SU-DHL-6 (cell line): Measurements from ENCODE around the gene ATRIP.

Experiments
- H2AFZ ChIP-seq: fragments of 200-600 bp; sonication (generic); 2 replicates; pipeline ENCODE4 v1.6.1; 2014; ENCODE audit warnings: low read depth, mild to moderate bottlenecking, moderate library complexity, mixed read lengths, antibody characterized with exemption, low read length; ENCODE audit not compliant: severe bottlenecking
- H3F3A ChIP-seq: fragments of 200-600 bp; shearing (Covaris generic); 2 replicates; pipeline ENCODE4 v1.6.0; 2016; ENCODE audit warnings: antibody characterized with exemption, mild to moderate bottlenecking; ENCODE audit not compliant: insufficient read depth
- H3K27ac ChIP-seq: fragments of 200-600 bp; sonication (generic); 2 replicates; pipeline ENCODE4 v1.5.1; 2016; ENCODE audit warnings: low read depth, mild to moderate bottlenecking, low read length, moderate library complexity, mixed read lengths
- H3K27me3 ChIP-seq: fragments of 200-600 bp; sonication (generic), shearing (Covaris generic); 2 replicates; pipeline ENCODE4 v1.6.0; 2014; ENCODE audit warnings: mild to moderate bottlenecking, low read length
- H3K36me3 ChIP-seq: fragments of 200-600 bp; sonication (generic); 2 replicates; pipeline ENCODE4 v1.6.1; 2014; ENCODE audit warnings: mild to moderate bottlenecking, low read length, mixed read lengths
- H3K4me2 ChIP-seq: fragments of 300-600, 200-600 bp; shearing (Covaris generic), sonication (generic); 2 replicates; pipeline ENCODE4 v1.6.0; 2014; ENCODE audit warnings: low read length, low read depth, mild to moderate bottlenecking; ENCODE audit not compliant: poor library complexity, severe bottlenecking
- H3K4me3 ChIP-seq: fragments of 200-600 bp; sonication (generic); 2 replicates; pipeline ENCODE4 v1.5.1; 2014; ENCODE audit warnings: antibody characterized with exemption, low read length, mild to moderate bottlenecking, mixed read lengths; ENCODE audit not compliant: insufficient read depth, poor library complexity, severe bottlenecking
- H3K79me2 ChIP-seq: fragments of 200-600 bp; sonication (generic); 2 replicates; pipeline ENCODE4 v1.6.1; 2014; ENCODE audit warnings: mild to moderate bottlenecking, low read length, moderate library complexity; ENCODE audit not compliant: insufficient read depth
- H3K9ac ChIP-seq: fragments of 200-600 bp; sonication (generic); 2 replicates; pipeline ENCODE4 v1.7.0; 2014; ENCODE audit warnings: mild to moderate bottlenecking, low read length
- H3K9me2 ChIP-seq: fragments of 200-600 bp; sonication (generic); replicated peaks from 2 replicates; pipeline ENCODE4 v1.6.1; 2014; ENCODE audit warnings: low read length; ENCODE audit not compliant: insufficient read depth
- H3K9me3 ChIP-seq: fragments of 200-600 bp; sonication (generic); 2 replicates; pipeline ENCODE4 v1.6.1; 2014; ENCODE audit warnings: low read length, mixed read lengths; ENCODE audit not compliant: insufficient read depth
- H4K20me1 ChIP-seq: fragments of 200-600 bp; sonication (generic); 2 replicates; pipeline ENCODE4 v1.6.1; 2014; ENCODE audit warnings: low read depth, mild to moderate bottlenecking, antibody characterized with exemption, low read length, moderate library complexity, mixed read lengths
- CTCF ChIP-seq: fragments of 200-600 bp; sonication (generic); IDR thresholded peaks from one replicate; pipeline ENCODE4 v1.5.1; 2017; ENCODE audit warnings: antibody characterized with exemption, mild to moderate bottlenecking, low read length, moderate library complexity; ENCODE audit not compliant: insufficient read depth, poor library complexity, severe bottlenecking
- EZH2phosphoT487 ChIP-seq: fragments of 200-600 bp; sonication (generic), shearing (Covaris generic); conservative IDR thresholded peaks from 2 replicates; pipeline ENCODE4 v1.6.1; 2018; ENCODE audit warnings: mild to moderate bottlenecking, antibody characterized with exemption, low read length, moderate library complexity, mixed read lengths

The ATRIP gene

GRCh38 chr3:48433472-48434118 is 12.9 kb upstream of the ATRIP start:
- Histone ChIP-seq H3K9me2 (no peaks in the 10 kb centered on the region), H3F3A (peaks cover 13% of the 10 kb centered on the region), H3K4me2 (no peak overlapping the region), H4K20me1 (no peaks in the 10 kb centered on the region), H3K9me3 (no peaks in the 10 kb centered on the region), H2AFZ (no peak overlapping the region), H3K9ac (no peak overlapping the region), H3K79me2 (no peaks in the 10 kb centered on the region), H3K27me3 (no peaks in the 10 kb centered on the region), H3K4me3 (no peak overlapping the region), H3K27ac (no peak overlapping the region), H3K36me3 (no peaks in the 10 kb centered on the region)
- TF ChIP-seq EZH2phosphoT487 (no peak), CTCF (no peak)

DNA sequence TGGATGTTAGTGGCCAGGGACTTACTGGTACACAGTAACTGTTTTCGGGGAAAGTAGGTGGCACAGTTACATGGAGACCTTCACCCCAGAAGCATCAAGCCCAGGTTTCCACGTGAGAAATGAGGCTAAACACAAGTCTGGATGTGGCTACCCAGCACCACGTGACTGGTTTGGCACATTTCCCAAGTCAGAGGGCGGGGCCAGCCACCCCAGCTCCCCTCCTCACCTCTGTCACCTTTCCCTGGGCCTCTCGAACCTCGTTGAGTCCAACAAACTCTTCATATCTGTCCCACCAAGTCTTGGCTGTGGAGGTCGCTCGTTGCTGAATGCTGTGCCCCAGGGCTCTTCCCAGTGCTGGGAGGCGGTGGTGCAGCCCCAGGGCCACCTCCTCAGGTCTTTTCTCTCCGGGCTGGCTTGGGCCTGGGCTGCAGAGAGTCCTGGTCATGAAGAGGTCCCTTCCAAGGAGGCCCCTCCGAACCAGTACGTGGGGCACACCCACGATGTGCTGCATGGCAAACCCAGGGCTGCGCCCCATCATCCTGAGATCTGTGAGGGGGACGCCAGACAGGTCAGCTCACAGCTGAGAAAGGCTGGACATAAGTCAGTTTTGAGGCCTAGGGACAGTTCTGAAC is 11.8 kb upstream of the ATRIP start:
- Histone ChIP-seq H4K20me1 (no peaks in the 10 kb centered on the region), H3F3A (peaks cover 15% of the 10 kb centered on the region), H2AFZ (no peak overlapping the region), H3K4me2 (no peak overlapping the region), H3K79me2 (peaks cover 4% of the 10 kb centered on the region; the same call in 1 of the 2 replicates), H3K9me2 (no peaks in the 10 kb centered on the region), H3K36me3 (no peaks in the 10 kb centered on the region), H3K27ac (no peak overlapping the region), H3K9me3 (no peaks in the 10 kb centered on the region), H3K27me3 (no peaks in the 10 kb centered on the region), H3K4me3 (no peak overlapping the region), H3K9ac (no peak overlapping the region)
- no peak for TF ChIP-seq CTCF
- TF ChIP-seq EZH2phosphoT487, result no peak

- TF ChIP-seq EZH2phosphoT487, result no peak
- TF ChIP-seq CTCF, result no peak
- H3K36me3 ChIP-seq, result no peaks in the 10 kb centered on the region
- no peak overlapping the region for H3K4me2 ChIP-seq
- no peak overlapping the region for H2AFZ ChIP-seq
- no peaks in the 10 kb centered on the region for H3K27me3 ChIP-seq
- H3K9me3 ChIP-seq, result no peaks in the 10 kb centered on the region
- H4K20me1 ChIP-seq, result no peaks in the 10 kb centered on the region
- no peak overlapping the region for H3K4me3 ChIP-seq
- H3K9me2 ChIP-seq, result no peaks in the 10 kb centered on the region
- peaks cover 15% of the 10 kb centered on the region for H3F3A ChIP-seq
- H3K27ac ChIP-seq, result no peak overlapping the region
- H3K79me2 ChIP-seq, result peaks cover 7% of the 10 kb centered on the region
- H3K9ac ChIP-seq, result no peak overlapping the region
These were observed 11.3 kb upstream of the ATRIP start for GRCh38 chr3:48435223-48435595.
